GM20431 (cell line): ENCODE measurements around the gene IFFO2.

Experiments
- in situ Hi-C: fragments of 300-500 bp; cut with MseI, MboI; formaldehyde crosslinking; loops from one replicate; pipeline ENCODE4 v1.15.0; 2020; ENCODE audit warnings: low sequenced_read_pairs; ENCODE audit not compliant: unreplicated experiment

Gene IFFO2

GRCh38 chr1:18973446-18973955 lies 17.0 kb upstream of the IFFO2 start:
- in situ Hi-C loops, result no loop called here

GRCh38 chr1:18972991-18973390 lies 16.5 kb upstream of the IFFO2 start:
- in situ Hi-C loops, result no loop called here

- in situ Hi-C loops, result no loop called here
Observed at GRCh38 chr1:18972531-18972930, 16.1 kb upstream of the IFFO2 start.

- in situ Hi-C loops, result no loop called here
Observed at GRCh38 chr1:18970762-18971161, 14.3 kb upstream of the IFFO2 start.

GRCh38 chr1:18970358-18970757 lies 13.9 kb upstream of the IFFO2 start:
- in situ Hi-C loops, result no loop called here

- in situ Hi-C loops, result no loop called here
Observed at GRCh38 chr1:18967066-18967690, 10.7 kb upstream of the IFFO2 start.

GRCh38 chr1:18965206-18966173 lies 9.0 kb upstream of the IFFO2 start:
- in situ Hi-C loops, result no loop called here

- in situ Hi-C loops, result no loop called here
Observed at GRCh38 chr1:18963968-18964367, 7.5 kb upstream of the IFFO2 start.

GRCh38 chr1:18962855-18963737 lies 6.6 kb upstream of the IFFO2 start:
- in situ Hi-C loops, result no loop called here

GRCh38 chr1:18962121-18962721 lies 5.7 kb upstream of the IFFO2 start:
- in situ Hi-C loops, result no loop called here

GRCh38 chr1:18960821-18961220 lies 4.3 kb upstream of the IFFO2 start:
- in situ Hi-C loops, result no loop called here

GRCh38 chr1:18960409-18960808 lies 3.9 kb upstream of the IFFO2 start:
- in situ Hi-C loops, result no loop called here

- in situ Hi-C loops, result no loop called here
Observed at GRCh38 chr1:18959591-18959990, 3.1 kb upstream of the IFFO2 start.

GRCh38 chr1:18957532-18958300 lies 1.2 kb upstream of the IFFO2 start:
- in situ Hi-C loops, result no loop called here

- in situ Hi-C loops, result no loop called here
Observed at GRCh38 chr1:18957136-18957521, 653 bp upstream of the IFFO2 start.

- in situ Hi-C loops, result no loop called here
Observed at GRCh38 chr1:18955441-18956192, 859 bp downstream of the IFFO2 start.

GRCh38 chr1:18955131-18955440 lies 1.4 kb downstream of the IFFO2 start:
- in situ Hi-C loops, result no loop called here

GRCh38 chr1:18954270-18955071 lies 2.0 kb downstream of the IFFO2 start:
- in situ Hi-C loops, result no loop called here
